Measurements from ENCODE around the gene CNGB1. TPM values are rescaled to one million over a fixed set of nuclear protein-coding genes. Genes with fewer than 3 reads are reported as not detected.

The CNGB1 gene
- total RNA-seq, 4 donors from 2014 or later, result 0.14 to 1.9 (median 0.87) TPM

- Histone ChIP-seq H3K9me3 (no peaks in the 10 kb centered on the region), H3K27me3 (peaks cover 10% of the 10 kb centered on the region), H3K36me3 (no peaks in the 10 kb centered on the region), H3K4me1 (no peaks in the 10 kb centered on the region), H3K4me3 (no peak overlapping the region), H3K27ac (no peak overlapping the region)
- intact Hi-C loops (cut with DNase I; ENCODE audit: low total_unique reads), result no loop called here
- no peak for DNase-seq
- TF ChIP-seq EP300 (IDR thresholded peaks at IDR 0.05; ENCODE audit: low read depth) (no peak), POLR2A (IDR thresholded peaks at IDR 0.05) (no peak), POLR2AphosphoS5 (IDR thresholded peaks at IDR 0.05) (no peak)
- TF ChIP-seq, protein P1, sequence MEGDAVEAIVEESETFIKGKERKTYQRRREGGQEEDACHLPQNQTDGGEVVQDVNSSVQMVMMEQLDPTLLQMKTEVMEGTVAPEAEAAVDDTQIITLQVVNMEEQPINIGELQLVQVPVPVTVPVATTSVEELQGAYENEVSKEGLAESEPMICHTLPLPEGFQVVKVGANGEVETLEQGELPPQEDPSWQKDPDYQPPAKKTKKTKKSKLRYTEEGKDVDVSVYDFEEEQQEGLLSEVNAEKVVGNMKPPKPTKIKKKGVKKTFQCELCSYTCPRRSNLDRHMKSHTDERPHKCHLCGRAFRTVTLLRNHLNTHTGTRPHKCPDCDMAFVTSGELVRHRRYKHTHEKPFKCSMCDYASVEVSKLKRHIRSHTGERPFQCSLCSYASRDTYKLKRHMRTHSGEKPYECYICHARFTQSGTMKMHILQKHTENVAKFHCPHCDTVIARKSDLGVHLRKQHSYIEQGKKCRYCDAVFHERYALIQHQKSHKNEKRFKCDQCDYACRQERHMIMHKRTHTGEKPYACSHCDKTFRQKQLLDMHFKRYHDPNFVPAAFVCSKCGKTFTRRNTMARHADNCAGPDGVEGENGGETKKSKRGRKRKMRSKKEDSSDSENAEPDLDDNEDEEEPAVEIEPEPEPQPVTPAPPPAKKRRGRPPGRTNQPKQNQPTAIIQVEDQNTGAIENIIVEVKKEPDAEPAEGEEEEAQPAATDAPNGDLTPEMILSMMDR (IDR thresholded peaks at IDR 0.05), result no peak
- in situ Hi-C loops (cut with MboI; ENCODE audit: low pct_ligation_motif_present in 1 of 4, low pct_unique_long_range_greater_than_20kb in 1 of 4, low sequenced_read_pairs in 3 of 4), result no loop called here
- WGBS, 2 donors (ENCODE audit: low coverage in 1 of 2), result 78 to 88% methylated on average over 1 of the region's 1 CpG
Observed at GRCh38 chr16:57953857-57954256, 17.1 kb downstream of the CNGB1 start.

DNA sequence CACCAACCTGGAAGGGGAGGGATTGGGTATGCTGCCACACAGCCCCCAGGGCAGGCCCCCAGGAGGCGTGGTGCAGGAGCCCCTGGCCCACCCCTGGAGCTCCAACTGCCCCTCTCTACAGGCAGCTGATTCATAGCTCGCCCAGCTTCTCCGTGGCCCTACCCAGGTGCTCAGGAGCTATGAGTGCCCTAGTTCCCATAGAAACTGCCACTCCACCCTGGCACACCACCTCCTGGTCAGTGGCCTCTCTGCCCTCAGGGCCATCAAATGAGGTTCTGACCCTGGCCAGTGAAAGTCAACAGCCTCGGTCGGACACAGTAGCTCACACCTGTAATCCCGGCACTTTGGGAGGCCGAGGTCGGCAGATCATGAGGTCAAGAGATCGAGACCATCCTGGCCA, 18.0 kb downstream of the CNGB1 start:
- in situ Hi-C loops (cut with MboI; ENCODE audit: low pct_ligation_motif_present in 1 of 4, low pct_unique_long_range_greater_than_20kb in 1 of 4, low sequenced_read_pairs in 3 of 4) (no loop called here), intact Hi-C loops (cut with DNase I; ENCODE audit: low total_unique reads) (no loop called here)
- WGBS, 2 donors (ENCODE audit: low coverage in 1 of 2), result 83 to 94% methylated on average over 5 to 9 of the region's 9 CpGs

DNA sequence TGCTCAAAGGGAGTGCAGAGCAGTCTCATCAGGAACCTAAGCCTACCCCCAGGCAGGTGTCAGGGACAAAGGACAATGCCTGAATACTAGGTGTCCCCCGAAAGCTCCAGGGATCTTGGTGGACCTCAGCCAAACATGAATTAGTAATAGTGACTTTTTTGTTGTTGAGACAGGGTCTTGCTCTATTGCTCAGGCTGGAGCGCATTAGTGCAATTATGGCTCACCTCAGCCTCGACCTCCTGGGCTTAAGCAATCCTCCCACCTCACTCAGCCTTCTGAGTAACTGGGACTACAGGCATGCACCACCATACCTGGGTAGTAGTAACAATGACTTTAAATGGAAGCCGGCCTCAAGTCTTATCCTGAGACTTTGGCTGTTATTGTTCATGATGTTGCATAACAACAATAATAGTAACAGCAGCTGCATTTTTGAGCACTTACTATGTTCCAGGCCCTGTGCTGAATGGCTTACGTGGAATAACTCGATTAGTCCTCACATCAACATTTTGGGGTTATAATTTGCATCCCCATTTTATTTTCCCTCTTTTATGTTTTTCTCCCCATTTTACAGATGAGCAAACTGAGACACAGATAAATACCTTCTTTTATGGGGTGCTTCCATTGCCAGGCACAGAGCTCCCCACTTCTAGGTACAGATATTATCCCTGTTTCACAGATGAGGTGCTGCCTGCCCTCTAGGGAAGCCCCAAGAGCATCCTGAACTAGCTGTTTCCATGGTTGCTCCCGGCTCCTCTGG, 19.5 kb downstream of the CNGB1 start:
- Histone ChIP-seq H3K27me3 (peaks cover 10% of the 10 kb centered on the region), H3K36me3 (no peaks in the 10 kb centered on the region), H3K27ac (no peak overlapping the region), H3K4me3 (no peak overlapping the region), H3K9me3 (no peaks in the 10 kb centered on the region), H3K4me1 (no peaks in the 10 kb centered on the region)
- whole genome bisulfite sequencing, 2 donors (ENCODE audit: low coverage in 1 of 2), result 75 to 85% methylated on average over 2 to 7 of the region's 7 CpGs
- TF ChIP-seq, protein P1 (IDR thresholded peaks at IDR 0.05), result no peak
- TF ChIP-seq POLR2A (IDR thresholded peaks at IDR 0.05) (no peak), POLR2AphosphoS5 (IDR thresholded peaks at IDR 0.05) (no peak), EP300 (IDR thresholded peaks at IDR 0.05; ENCODE audit: low read depth) (no peak)
- no peak for DNase-seq
- in situ Hi-C loops (cut with MboI; ENCODE audit: low pct_ligation_motif_present in 1 of 4, low pct_unique_long_range_greater_than_20kb in 1 of 4, low sequenced_read_pairs in 3 of 4) (no loop called here), intact Hi-C loops (cut with DNase I; ENCODE audit: low total_unique reads) (no loop called here)

More for the DNA sequence above, 18.0 kb downstream of the CNGB1 start:
- Histone ChIP-seq H3K9me3 (no peaks in the 10 kb centered on the region), H3K4me3 (no peak overlapping the region), H3K36me3 (no peaks in the 10 kb centered on the region), H3K27ac (no peak overlapping the region), H3K27me3 (peaks cover 10% of the 10 kb centered on the region), H3K4me1 (no peaks in the 10 kb centered on the region)
- no peak for TF ChIP-seq EP300 (IDR thresholded peaks at IDR 0.05; ENCODE audit: low read depth)
- no peak for TF ChIP-seq POLR2A (IDR thresholded peaks at IDR 0.05)
- TF ChIP-seq, protein P1 (IDR thresholded peaks at IDR 0.05), result no peak
- no peak for TF ChIP-seq POLR2AphosphoS5 (IDR thresholded peaks at IDR 0.05)
- DNase-seq, result no peak

DNA sequence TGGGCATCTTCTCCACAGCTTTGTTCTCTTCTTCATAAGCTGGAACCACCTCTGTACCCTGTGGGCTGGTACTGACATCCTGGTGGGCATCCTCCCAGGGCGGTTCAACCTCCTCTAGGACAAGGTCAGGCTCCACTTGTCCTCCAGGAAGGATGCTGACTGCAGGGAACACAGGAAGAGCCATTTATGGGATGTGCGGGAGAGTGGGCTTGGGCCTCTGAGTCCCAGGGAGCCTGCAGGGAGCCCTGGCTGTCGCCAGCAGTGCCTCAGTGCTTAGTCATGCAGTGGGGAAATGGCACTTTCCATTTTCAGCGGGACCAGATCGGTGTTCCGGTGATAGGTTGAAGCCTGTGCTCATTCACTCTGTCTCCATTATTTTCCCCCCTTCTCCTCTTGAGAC, 20.5 kb downstream of the CNGB1 start:
- Histone ChIP-seq H3K36me3 (no peaks in the 10 kb centered on the region), H3K4me3 (no peak overlapping the region), H3K9me3 (no peaks in the 10 kb centered on the region), H3K27me3 (peaks cover 10% of the 10 kb centered on the region), H3K27ac (no peak overlapping the region), H3K4me1 (no peaks in the 10 kb centered on the region)
- no peak for DNase-seq
- WGBS, 2 donors (ENCODE audit: low coverage in 1 of 2), result 59% methylated on average over 6 of the region's 6 CpGs; no CpG with 5 or more reads in 1 of the 2 donors
- in situ Hi-C loops (cut with MboI; ENCODE audit: low pct_ligation_motif_present in 1 of 4, low pct_unique_long_range_greater_than_20kb in 1 of 4, low sequenced_read_pairs in 3 of 4), result no loop called here
- intact Hi-C loops (cut with DNase I; ENCODE audit: low total_unique reads), result no loop called here
- no peak for TF ChIP-seq POLR2A (IDR thresholded peaks at IDR 0.05)
- TF ChIP-seq EP300 (IDR thresholded peaks at IDR 0.05; ENCODE audit: low read depth), result no peak
- TF ChIP-seq, protein P1 (IDR thresholded peaks at IDR 0.05), result no peak
- TF ChIP-seq POLR2AphosphoS5 (IDR thresholded peaks at IDR 0.05), result no peak
